ENCODE measurements around the gene MADD. TPM values are rescaled to one million over a fixed set of nuclear protein-coding genes. Genes with fewer than 3 reads are reported as not detected.
A peak's percentile ranks its signal among the peaks of the same experiment; 100 is the strongest.

The MADD gene
- total RNA-seq, 1 experiment from 2014 or later: 23.1 TPM

- no peak for DNase-seq (ENCODE audit: low spot score)
Measured at GRCh38 chr11:47338396-47339241, 68.7 kb downstream of the MADD start.

GRCh38 chr11:47340010-47340409 lies 70.1 kb downstream of the MADD start:
- no peak for DNase-seq (ENCODE audit: low spot score)

GRCh38 chr11:47340980-47341775 lies 71.2 kb downstream of the MADD start:
- DNase-seq (ENCODE audit: low spot score): no peak

- no peak for DNase-seq (ENCODE audit: low spot score)
Measured at GRCh38 chr11:47342036-47342803, 72.3 kb downstream of the MADD start.

GRCh38 chr11:47342854-47343253 lies 72.9 kb downstream of the MADD start:
- DNase-seq (ENCODE audit: low spot score): no peak

- no peak for DNase-seq (ENCODE audit: low spot score)
Measured at GRCh38 chr11:47345890-47346563, 76.1 kb downstream of the MADD start.

- DNase-seq (ENCODE audit: low spot score): no peak
Measured at GRCh38 chr11:47347137-47347536, 77.2 kb downstream of the MADD start.

- DNase-seq (ENCODE audit: low spot score): no peak
Measured at GRCh38 chr11:47348131-47348802, 78.3 kb downstream of the MADD start.

- DNase-seq (ENCODE audit: low spot score): peak; percentile 24
Measured at GRCh38 chr11:47348859-47349258, 78.9 kb downstream of the MADD start.

GRCh38 chr11:47349521-47350095 lies 79.7 kb downstream of the MADD start:
- DNase-seq (ENCODE audit: low spot score): no peak

GRCh38 chr11:47350315-47350714 lies 80.4 kb downstream of the MADD start:
- DNase-seq (ENCODE audit: low spot score): no peak

- no peak for DNase-seq (ENCODE audit: low spot score)
Measured at GRCh38 chr11:47351156-47352126, 81.5 kb downstream of the MADD start.

- DNase-seq (ENCODE audit: low spot score): no peak
Measured at GRCh38 chr11:47352556-47352955, 82.6 kb downstream of the MADD start, which contains the start of gene MYBPC3. TSS of gene MYBPC3 (minus strand) at chr11:47352702. CDS start at chr11:47352647, 55 bp downstream.

GRCh38 chr11:47353978-47354774 lies 84.2 kb downstream of the MADD start:
- DNase-seq (ENCODE audit: low spot score): no peak

- DNase-seq (ENCODE audit: low spot score): no peak
Measured at GRCh38 chr11:47354913-47355282, 85.0 kb downstream of the MADD start.

GRCh38 chr11:47355283-47356128 lies 85.6 kb downstream of the MADD start:
- peak; percentile 94 for DNase-seq (ENCODE audit: low spot score)
